Cardiac muscle cell (in vitro differentiated cells and primary cell): Measurements from ENCODE around the gene ZNF425. TPM values are rescaled to one million over a fixed set of nuclear protein-coding genes. Genes with fewer than 3 reads are reported as not detected.

Experiments used
- DNase-seq, 2 donors: peaks; one replicate each; pipeline versions ENCODE4 v3.0.0 to v3.0.0-alpha.2; 2010 to 2017; ENCODE audit warnings: low read depth in 1 of 2, low spot score in 1 of 2
- H3K27ac ChIP-seq: fragments of 200-600 bp; sonication (generic); 2 replicates; pipeline ENCODE4 v1.5.1; 2016
- H3K27me3 ChIP-seq: fragments of 200-600 bp; sonication (generic); 2 replicates; pipeline ENCODE4 v1.6.0; 2016; ENCODE audit warnings: control low read depth
- H3K36me3 ChIP-seq: fragments of 200-600 bp; sonication (generic); 2 replicates; pipeline ENCODE4 v1.5.1; 2016; ENCODE audit warnings: control low read depth
- H3K4me1 ChIP-seq: fragments of 200-600 bp; sonication (generic); 2 replicates; pipeline ENCODE4 v1.8.1; 2017; ENCODE audit warnings: low read depth, mild to moderate bottlenecking, mixed run types
- H3K4me3 ChIP-seq: fragments of 200-600 bp; sonication (generic); 2 replicates; pipeline ENCODE4 v1.5.1; 2016; ENCODE audit warnings: mild to moderate bottlenecking
- H3K9me3 ChIP-seq: fragments of 200-600 bp; sonication (generic); 2 replicates; pipeline ENCODE4 v1.5.1; 2017; ENCODE audit warnings: low read depth, mild to moderate bottlenecking, control low read depth
- polyA plus RNA-seq: library from polyadenylated mRNA; unstranded; fragments of >200 nt; fragmentation: Nextera tagmentation; extraction: Ambion mirVana; gene quantifications from 2 replicates; pipeline ENCODE4 v1.2.1, GENCODE V29; 2016
- total RNA-seq: library from RNA; depleted of rRNA; stranded (reverse); fragments of >200 nt; gene quantifications from 2 replicates; pipeline ENCODE4 v1.2.3, GENCODE V29; 2016
- TF ChIP-seq, protein P1 (sequence below): IDR thresholded peaks from 2 replicates; pipeline ENCODE4 v1.5.1; 2012; ENCODE audit warnings: low read depth, mild to moderate bottlenecking, low read length

ZNF425 gene, protein sequence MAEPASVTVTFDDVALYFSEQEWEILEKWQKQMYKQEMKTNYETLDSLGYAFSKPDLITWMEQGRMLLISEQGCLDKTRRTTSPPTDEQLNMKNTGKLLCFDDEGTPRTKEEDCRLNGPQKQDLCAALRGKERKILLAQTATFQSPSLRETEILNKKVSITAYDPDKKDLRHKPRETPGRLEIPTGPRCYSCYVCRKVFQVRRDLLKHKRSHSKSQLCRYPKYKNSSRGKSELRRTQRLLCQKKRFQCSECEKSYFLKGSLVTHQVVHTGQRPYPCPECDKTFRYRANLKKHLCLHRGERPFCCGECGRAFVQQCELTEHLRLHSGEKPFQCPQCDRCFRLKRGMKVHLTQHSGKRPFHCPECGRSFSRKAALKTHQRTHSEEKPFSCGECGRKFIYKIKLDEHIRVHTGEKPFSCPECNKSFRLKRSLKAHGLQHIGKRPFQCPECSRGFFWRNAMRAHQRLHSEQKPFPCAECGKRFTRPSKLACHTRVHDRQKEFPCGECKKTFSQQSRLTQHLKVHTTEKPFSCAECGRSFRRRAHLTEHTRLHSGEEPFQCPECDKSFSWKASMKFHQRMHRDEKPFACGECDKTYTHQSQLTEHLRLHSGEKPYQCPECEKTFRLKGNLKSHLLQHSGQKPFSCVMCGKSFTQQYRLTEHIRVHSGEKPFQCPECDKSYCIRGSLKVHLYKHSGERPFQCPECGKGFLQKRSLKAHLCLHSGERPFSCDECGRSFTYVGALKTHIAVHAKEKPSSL
- total RNA-seq = 6.8 and 7.1 TPM in 2 replicates
- polyA plus RNA-seq = 7.6 and 11.3 TPM in 2 replicates

DNA sequence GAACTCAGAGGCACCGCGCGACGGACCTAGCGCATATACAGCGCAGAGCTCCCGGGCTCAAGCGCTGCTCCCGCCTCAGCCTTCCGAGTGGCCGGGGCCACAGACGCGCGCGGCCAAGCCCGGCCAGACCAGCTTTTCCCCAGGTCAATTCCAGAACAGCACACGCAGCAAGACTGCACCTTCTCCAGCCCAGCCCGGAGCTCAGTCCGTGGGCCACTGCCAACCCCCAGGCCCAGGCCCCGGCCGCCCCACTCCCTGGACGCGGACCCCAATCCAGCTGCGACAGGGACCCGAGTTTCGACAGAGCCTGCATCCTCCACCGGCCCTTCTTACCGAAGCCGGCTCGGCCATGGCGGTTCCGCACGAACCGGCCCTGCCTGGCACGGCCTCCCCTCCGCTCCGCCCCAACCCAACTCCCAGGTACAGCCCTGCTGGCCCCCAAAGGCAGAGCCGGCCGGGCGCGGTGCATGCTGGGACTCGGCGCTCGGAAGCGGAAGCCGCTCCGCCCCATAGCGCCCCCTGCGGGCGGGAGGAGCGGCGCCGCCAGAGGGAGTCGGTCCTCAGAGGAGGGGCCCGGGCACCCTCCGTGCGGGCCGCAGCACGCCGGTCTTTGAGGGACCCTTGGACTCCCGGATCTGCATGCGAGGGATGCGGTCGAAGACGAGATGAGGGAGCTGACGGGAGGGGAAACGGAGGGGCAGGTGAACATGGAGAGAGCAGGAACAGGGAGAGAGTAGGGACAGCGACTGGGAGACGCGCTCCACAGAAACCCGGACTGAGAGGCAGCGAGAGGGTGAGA, at the start of gene ZNF425:
Gene ZNF425, minus strand, starts transcription at position 462 of the 799 bp plus-strand sequence. Its CDS starts 111 bp downstream, at position 351.
- Histone ChIP-seq H3K27me3 (no peaks in the 10 kb centered on the region), H3K9me3 (no peaks in the 10 kb centered on the region), H3K4me1 (peaks cover 7% of the 10 kb centered on the region), H3K27ac (peak within 1 kb of the TSS; percentile 96), H3K4me3 (peak within 1 kb of the TSS; percentile 97), H3K36me3 (no peaks in the 10 kb centered on the region)
- peak; percentile 96 for DNase-seq
- TF ChIP-seq, protein P1, sequence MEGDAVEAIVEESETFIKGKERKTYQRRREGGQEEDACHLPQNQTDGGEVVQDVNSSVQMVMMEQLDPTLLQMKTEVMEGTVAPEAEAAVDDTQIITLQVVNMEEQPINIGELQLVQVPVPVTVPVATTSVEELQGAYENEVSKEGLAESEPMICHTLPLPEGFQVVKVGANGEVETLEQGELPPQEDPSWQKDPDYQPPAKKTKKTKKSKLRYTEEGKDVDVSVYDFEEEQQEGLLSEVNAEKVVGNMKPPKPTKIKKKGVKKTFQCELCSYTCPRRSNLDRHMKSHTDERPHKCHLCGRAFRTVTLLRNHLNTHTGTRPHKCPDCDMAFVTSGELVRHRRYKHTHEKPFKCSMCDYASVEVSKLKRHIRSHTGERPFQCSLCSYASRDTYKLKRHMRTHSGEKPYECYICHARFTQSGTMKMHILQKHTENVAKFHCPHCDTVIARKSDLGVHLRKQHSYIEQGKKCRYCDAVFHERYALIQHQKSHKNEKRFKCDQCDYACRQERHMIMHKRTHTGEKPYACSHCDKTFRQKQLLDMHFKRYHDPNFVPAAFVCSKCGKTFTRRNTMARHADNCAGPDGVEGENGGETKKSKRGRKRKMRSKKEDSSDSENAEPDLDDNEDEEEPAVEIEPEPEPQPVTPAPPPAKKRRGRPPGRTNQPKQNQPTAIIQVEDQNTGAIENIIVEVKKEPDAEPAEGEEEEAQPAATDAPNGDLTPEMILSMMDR = peak; percentile 94

DNA sequence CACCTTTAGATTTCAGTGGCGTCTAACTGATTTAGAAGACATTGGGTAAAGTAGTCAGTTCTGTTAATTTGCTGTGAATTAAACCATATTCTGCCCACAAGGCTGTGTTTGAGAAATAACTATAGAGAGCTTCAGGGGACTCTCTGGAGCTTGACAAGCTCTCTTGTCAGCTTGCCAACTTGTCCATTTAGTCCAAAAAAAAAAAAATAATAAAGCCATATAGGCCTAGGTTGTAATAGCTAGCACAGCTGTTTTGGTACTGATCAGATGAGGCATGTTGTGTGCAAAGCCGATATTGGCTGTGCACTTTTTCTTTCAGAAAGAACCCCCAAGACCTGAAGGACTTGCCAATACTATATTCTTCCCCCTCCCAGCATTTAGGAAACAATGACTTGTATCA, 49.0 kb upstream of the ZNF425 start:
- H3K27ac ChIP-seq = no peak overlapping the region
- no peaks in the 10 kb centered on the region for H3K27me3 ChIP-seq
- peaks cover 45% of the 10 kb centered on the region for H3K36me3 ChIP-seq
- no peaks in the 10 kb centered on the region for H3K4me1 ChIP-seq
- no peaks in the 10 kb centered on the region for H3K9me3 ChIP-seq
- TF ChIP-seq, protein P1 = no peak
- H3K4me3 ChIP-seq = no peak overlapping the region
- no peak for DNase-seq

- Histone ChIP-seq H3K4me3 (no peak overlapping the region), H3K4me1 (no peaks in the 10 kb centered on the region), H3K27ac (no peak overlapping the region), H3K9me3 (no peaks in the 10 kb centered on the region), H3K27me3 (no peaks in the 10 kb centered on the region), H3K36me3 (peaks cover 48% of the 10 kb centered on the region)
- no peak for DNase-seq
- TF ChIP-seq, protein P1 = no peak
Observed at GRCh38 chr7:149172534-149172920, 46.4 kb upstream of the ZNF425 start.

- no peaks in the 10 kb centered on the region for H3K27me3 ChIP-seq
- TF ChIP-seq, protein P1 = no peak
Observed at GRCh38 chr7:149171892-149172533, 45.9 kb upstream of the ZNF425 start.

More at GRCh38 chr7:149171892-149172533, 45.9 kb upstream of the ZNF425 start:
- no peak for DNase-seq
- H3K4me3 ChIP-seq = no peak overlapping the region
- no peaks in the 10 kb centered on the region for H3K4me1 ChIP-seq
- H3K9me3 ChIP-seq = no peaks in the 10 kb centered on the region
- no peak overlapping the region for H3K27ac ChIP-seq
- H3K36me3 ChIP-seq = peaks cover 45% of the 10 kb centered on the region
